ENCODE data around the gene SAFB2. TPM values are rescaled to one million over a fixed set of nuclear protein-coding genes. Genes with fewer than 3 reads are reported as not detected.

The SAFB2 gene
- total RNA-seq, 1 experiment from 2014 or later = 76.1 TPM

DNA sequence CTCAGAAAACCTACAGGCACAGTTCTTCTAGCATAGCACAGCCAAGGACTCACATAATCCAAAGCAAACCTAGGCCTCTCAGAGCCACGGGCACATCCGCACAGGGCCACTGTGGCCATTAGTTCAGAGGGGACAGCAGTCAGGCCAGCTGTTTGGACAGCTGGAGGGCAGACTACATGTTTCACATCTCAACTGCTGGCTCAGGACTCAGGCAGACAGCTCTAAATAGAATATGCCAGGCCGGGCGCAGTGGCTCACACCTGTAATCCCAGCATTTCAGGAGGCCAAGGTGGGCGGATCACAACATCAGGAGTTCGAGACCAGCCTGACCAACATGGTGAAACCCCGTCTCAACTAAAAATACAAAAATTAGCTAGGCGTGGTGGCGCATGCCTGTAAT lies 26.8 kb downstream of the SAFB2 start:
- Mint-ChIP-seq H3K27ac (no peak overlapping the region), H3K4me3 (no peak overlapping the region), H3K9me3 (no peaks in the 10 kb centered on the region; a peak in 1 of 5 replicates), H3K36me3 (ENCODE audit: insufficient read depth in 1 of 3, low read depth in 3 of 3) (peaks cover 44 to 93% (median 80%) of the 10 kb centered on the region in 3 experiments), H3K4me1 (no peaks in the 10 kb centered on the region), H3K27me3 (ENCODE audit: low read depth) (no peaks in the 10 kb centered on the region)
- no peak for DNase-seq
- Histone ChIP-seq H3K79me1 (ENCODE audit: insufficient read depth, low read depth, low read length, poor library complexity, severe bottlenecking) (peaks cover 5% of the 10 kb centered on the region), H3K14ac (ENCODE audit: insufficient read depth, low read length) (no peak overlapping the region), H3K23ac (ENCODE audit: insufficient read length, low read depth, low read length) (no peak overlapping the region), H3K4ac (ENCODE audit: low read depth, low read length) (no peak overlapping the region), H2BK12ac (ENCODE audit: insufficient read length, low read depth, low read length) (no peak overlapping the region), H2BK5ac (ENCODE audit: insufficient read length, low read length) (no peak overlapping the region), H2BK15ac (ENCODE audit: low read depth, low read length) (no peak overlapping the region), H3K27me3 (ENCODE audit: insufficient read depth, low read length) (no peaks in the 10 kb centered on the region; the same call in 1 of the 2 replicates), H3K4me1 (ENCODE audit: insufficient read depth, low read length) (no peaks in the 10 kb centered on the region), H4K91ac (ENCODE audit: insufficient read length, low read depth, low read length) (no peak overlapping the region), H3T11ph (ENCODE audit: low read length) (no peak overlapping the region), H3K27ac (ENCODE audit: insufficient read length, low read depth, low read length) (no peak overlapping the region), H4K8ac (replicated peaks; ENCODE audit: insufficient read length, low read depth, low read length) (no peak overlapping the region), H3K18ac (ENCODE audit: insufficient read length, low read depth, low read length) (no peak overlapping the region), H2AFZ (ENCODE audit: low read length) (no peak overlapping the region), H4K5ac (ENCODE audit: insufficient read length, low read depth, low read length) (no peak overlapping the region), H4K20me1 (ENCODE audit: control insufficient read depth, insufficient read depth, insufficient read length) (no peaks in the 10 kb centered on the region), H3K9me3 (ENCODE audit: control insufficient read depth, low read depth, low read length) (no peaks in the 10 kb centered on the region), H2AK5ac (ENCODE audit: insufficient read length, low read length) (no peak overlapping the region), H3K79me2 (ENCODE audit: insufficient read depth, low read length) (no peaks in the 10 kb centered on the region), H3K23me2 (ENCODE audit: insufficient read length, low read depth, low read length, poor library complexity, severe bottlenecking) (no peaks in the 10 kb centered on the region), H2BK20ac (ENCODE audit: low read depth, low read length, poor library complexity, severe bottlenecking) (no peak overlapping the region), H3K4me2 (ENCODE audit: insufficient read depth, insufficient read length, low read length) (no peak overlapping the region), H3K9ac (ENCODE audit: extremely low read depth, insufficient read length, low read length) (no peak overlapping the region), H2BK120ac (ENCODE audit: low read depth, low read length, poor library complexity, severe bottlenecking) (no peak overlapping the region), H3K56ac (ENCODE audit: insufficient read length, low read depth, low read length) (no peak overlapping the region)
- WGBS (ENCODE audit: extremely low coverage, insufficient read length, low lambda C conversion rate) = no CpG with 5 or more reads among the region's 9 CpGs
- TF ChIP-seq, protein P1, sequence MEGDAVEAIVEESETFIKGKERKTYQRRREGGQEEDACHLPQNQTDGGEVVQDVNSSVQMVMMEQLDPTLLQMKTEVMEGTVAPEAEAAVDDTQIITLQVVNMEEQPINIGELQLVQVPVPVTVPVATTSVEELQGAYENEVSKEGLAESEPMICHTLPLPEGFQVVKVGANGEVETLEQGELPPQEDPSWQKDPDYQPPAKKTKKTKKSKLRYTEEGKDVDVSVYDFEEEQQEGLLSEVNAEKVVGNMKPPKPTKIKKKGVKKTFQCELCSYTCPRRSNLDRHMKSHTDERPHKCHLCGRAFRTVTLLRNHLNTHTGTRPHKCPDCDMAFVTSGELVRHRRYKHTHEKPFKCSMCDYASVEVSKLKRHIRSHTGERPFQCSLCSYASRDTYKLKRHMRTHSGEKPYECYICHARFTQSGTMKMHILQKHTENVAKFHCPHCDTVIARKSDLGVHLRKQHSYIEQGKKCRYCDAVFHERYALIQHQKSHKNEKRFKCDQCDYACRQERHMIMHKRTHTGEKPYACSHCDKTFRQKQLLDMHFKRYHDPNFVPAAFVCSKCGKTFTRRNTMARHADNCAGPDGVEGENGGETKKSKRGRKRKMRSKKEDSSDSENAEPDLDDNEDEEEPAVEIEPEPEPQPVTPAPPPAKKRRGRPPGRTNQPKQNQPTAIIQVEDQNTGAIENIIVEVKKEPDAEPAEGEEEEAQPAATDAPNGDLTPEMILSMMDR (conservative IDR thresholded peaks at IDR 0.05) = no peak
